GM21528 (cell line): ENCODE data around the gene SCEL.
"Not testable (repeated sequence)": the region's sequence is repeated elsewhere in the genome, so short reads cannot be mapped to it uniquely, and the experiment has no call there.

Experiments used
- ATAC-seq: cut with Tn5 transposase; IDR thresholded peaks from one replicate; pipeline ENCODE4 v1.9.1; 2021; ENCODE audit warnings: mild to moderate bottlenecking, moderate library complexity; ENCODE audit not compliant: unreplicated experiment, low FRiP score

Gene SCEL

GRCh38 chr13:77650409-77650808 is 114.9 kb downstream of the SCEL start:
- ATAC-seq: no peak

GRCh38 chr13:77653301-77653700 is 117.8 kb downstream of the SCEL start:
- no peak for ATAC-seq

- ATAC-seq: not testable (repeated sequence)
Measured at GRCh38 chr13:77660016-77660415, 124.5 kb downstream of the SCEL start.

GRCh38 chr13:77660841-77661250 is 125.3 kb downstream of the SCEL start:
- ATAC-seq: no peak

GRCh38 chr13:77662301-77662700 is 126.8 kb downstream of the SCEL start:
- not testable (repeated sequence) for ATAC-seq

GRCh38 chr13:77662831-77663230 is 127.3 kb downstream of the SCEL start:
- ATAC-seq: not testable (repeated sequence)

- no peak for ATAC-seq
Measured at GRCh38 chr13:77674852-77675251, 139.3 kb downstream of the SCEL start.

GRCh38 chr13:77678691-77679235 is 143.3 kb downstream of the SCEL start:
- ATAC-seq: no peak

- ATAC-seq: no peak
Measured at GRCh38 chr13:77687799-77688198, 152.3 kb downstream of the SCEL start.

GRCh38 chr13:77691871-77692270 is 156.4 kb downstream of the SCEL start:
- no peak for ATAC-seq

GRCh38 chr13:77692746-77693448 is 157.4 kb downstream of the SCEL start:
- no peak for ATAC-seq

- ATAC-seq: no peak
Measured at GRCh38 chr13:77693449-77693940, 158.0 kb downstream of the SCEL start.
